Measurements from ENCODE around the gene DOK7.

Gene DOK7

GRCh38 chr4:3462790-3463415 lies at the start of gene DOK7:
TSS of gene DOK7 (plus strand) at chr4:3463306. CDS start at chr4:3463376, 70 bp downstream.
- Histone ChIP-seq H3K4me3 (no peak within 1 kb of the TSS), H3K9ac (ENCODE audit: insufficient read length) (no peak within 1 kb of the TSS), H3K27ac (no peak within 1 kb of the TSS), H3K36me3 (ENCODE audit: insufficient read depth, low read length) (no peaks in the 10 kb centered on the region), H3K9me3 (ENCODE audit: low read depth, low read length) (no peaks in the 10 kb centered on the region)
- TF ChIP-seq FOXP2 (optimal IDR thresholded peaks at IDR 0.05; ENCODE audit: control extremely low read depth, extremely low read length, insufficient read depth) (no peak), EZH2 (IDR thresholded peaks at IDR 0.05) (no peak), POLR2AphosphoS5 (IDR thresholded peaks at IDR 0.05; ENCODE audit: borderline replicate concordance, low read depth, low read length) (no peak)
- DNase-seq (ENCODE audit: low read depth, low spot score) = no peak

- no peak for DNase-seq (ENCODE audit: low read depth, low spot score)
- Histone ChIP-seq H3K27ac (no peak overlapping the region), H3K9ac (ENCODE audit: insufficient read length) (no peak overlapping the region), H3K9me3 (ENCODE audit: low read depth, low read length) (no peaks in the 10 kb centered on the region), H3K36me3 (ENCODE audit: insufficient read depth, low read length) (peaks cover 8% of the 10 kb centered on the region; the same call in 1 of the 2 replicates), H3K4me3 (no peak overlapping the region)
- no peak for TF ChIP-seq FOXP2 (optimal IDR thresholded peaks at IDR 0.05; ENCODE audit: control extremely low read depth, extremely low read length, insufficient read depth)
- no peak for TF ChIP-seq EZH2 (IDR thresholded peaks at IDR 0.05)
- TF ChIP-seq POLR2AphosphoS5 (IDR thresholded peaks at IDR 0.05; ENCODE audit: borderline replicate concordance, low read depth, low read length) = no peak
Observed at GRCh38 chr4:3413675-3414420, 49.3 kb upstream of the DOK7 start.

- H3K4me3 ChIP-seq = no peak overlapping the region
- H3K9me3 ChIP-seq (ENCODE audit: low read depth, low read length) = no peaks in the 10 kb centered on the region
- no peak overlapping the region for H3K9ac ChIP-seq (ENCODE audit: insufficient read length)
- no peak for DNase-seq (ENCODE audit: low read depth, low spot score)
- no peak overlapping the region for H3K27ac ChIP-seq
- no peak for TF ChIP-seq POLR2AphosphoS5 (IDR thresholded peaks at IDR 0.05; ENCODE audit: borderline replicate concordance, low read depth, low read length)
- no peak for TF ChIP-seq FOXP2 (optimal IDR thresholded peaks at IDR 0.05; ENCODE audit: control extremely low read depth, extremely low read length, insufficient read depth)
- H3K36me3 ChIP-seq (ENCODE audit: insufficient read depth, low read length) = peaks cover 8% of the 10 kb centered on the region; the same call in 1 of the 2 replicates
Observed at GRCh38 chr4:3414421-3415279, 48.5 kb upstream of the DOK7 start.

- H3K4me3 ChIP-seq = no peak overlapping the region
- no peak overlapping the region for H3K9ac ChIP-seq (ENCODE audit: insufficient read length)
- H3K36me3 ChIP-seq (ENCODE audit: insufficient read depth, low read length) = peaks cover 8% of the 10 kb centered on the region; the same call in 1 of the 2 replicates
- no peak overlapping the region for H3K27ac ChIP-seq
- TF ChIP-seq POLR2AphosphoS5 (IDR thresholded peaks at IDR 0.05; ENCODE audit: borderline replicate concordance, low read depth, low read length) (no peak), EZH2 (IDR thresholded peaks at IDR 0.05) (no peak), FOXP2 (optimal IDR thresholded peaks at IDR 0.05; ENCODE audit: control extremely low read depth, extremely low read length, insufficient read depth) (no peak)
- H3K9me3 ChIP-seq (ENCODE audit: low read depth, low read length) = no peaks in the 10 kb centered on the region
- DNase-seq (ENCODE audit: low read depth, low spot score) = no peak
Observed at GRCh38 chr4:3415471-3416141, 47.5 kb upstream of the DOK7 start.

GRCh38 chr4:3416270-3416669 lies 46.8 kb upstream of the DOK7 start:
- TF ChIP-seq FOXP2 (optimal IDR thresholded peaks at IDR 0.05; ENCODE audit: control extremely low read depth, extremely low read length, insufficient read depth) (no peak), POLR2AphosphoS5 (IDR thresholded peaks at IDR 0.05; ENCODE audit: borderline replicate concordance, low read depth, low read length) (no peak), EZH2 (IDR thresholded peaks at IDR 0.05) (no peak)
- Histone ChIP-seq H3K27ac (no peak overlapping the region), H3K36me3 (ENCODE audit: insufficient read depth, low read length) (peaks cover 8% of the 10 kb centered on the region; the same call in 1 of the 2 replicates), H3K9ac (ENCODE audit: insufficient read length) (no peak overlapping the region), H3K4me3 (no peak overlapping the region), H3K9me3 (ENCODE audit: low read depth, low read length) (no peaks in the 10 kb centered on the region)
- no peak for DNase-seq (ENCODE audit: low read depth, low spot score)

- Histone ChIP-seq H3K27ac (no peak overlapping the region), H3K9me3 (ENCODE audit: low read depth, low read length) (no peaks in the 10 kb centered on the region), H3K36me3 (ENCODE audit: insufficient read depth, low read length) (peaks cover 8% of the 10 kb centered on the region; the same call in 1 of the 2 replicates), H3K4me3 (no peak overlapping the region), H3K9ac (ENCODE audit: insufficient read length) (no peak overlapping the region)
- TF ChIP-seq POLR2AphosphoS5 (IDR thresholded peaks at IDR 0.05; ENCODE audit: borderline replicate concordance, low read depth, low read length) = no peak
- TF ChIP-seq FOXP2 (optimal IDR thresholded peaks at IDR 0.05; ENCODE audit: control extremely low read depth, extremely low read length, insufficient read depth) = no peak
- TF ChIP-seq EZH2 (IDR thresholded peaks at IDR 0.05) = no peak
- DNase-seq (ENCODE audit: low read depth, low spot score) = no peak
Observed at GRCh38 chr4:3416821-3417221, 46.3 kb upstream of the DOK7 start.

GRCh38 chr4:3417448-3417847 lies 45.7 kb upstream of the DOK7 start:
- no peak overlapping the region for H3K9ac ChIP-seq (ENCODE audit: insufficient read length)
- no peak overlapping the region for H3K4me3 ChIP-seq
- no peak overlapping the region for H3K27ac ChIP-seq
- no peak for DNase-seq (ENCODE audit: low read depth, low spot score)
- no peak for TF ChIP-seq FOXP2 (optimal IDR thresholded peaks at IDR 0.05; ENCODE audit: control extremely low read depth, extremely low read length, insufficient read depth)
- TF ChIP-seq POLR2AphosphoS5 (IDR thresholded peaks at IDR 0.05; ENCODE audit: borderline replicate concordance, low read depth, low read length) = no peak
- TF ChIP-seq EZH2 (IDR thresholded peaks at IDR 0.05) = no peak
- no peaks in the 10 kb centered on the region for H3K9me3 ChIP-seq (ENCODE audit: low read depth, low read length)
- peaks cover 8% of the 10 kb centered on the region; the same call in 1 of the 2 replicates for H3K36me3 ChIP-seq (ENCODE audit: insufficient read depth, low read length)
